Astrocyte (in vitro differentiated cells and primary cell): Measurements from ENCODE around the gene ANKRD34A. TPM values are rescaled to one million over a fixed set of nuclear protein-coding genes. Genes with fewer than 3 reads are reported as not detected.
"Not testable (repeated sequence)": the region's sequence is repeated elsewhere in the genome, so short reads cannot be mapped to it uniquely, and the experiment has no call there.

Experiments used
- DNase-seq: peaks from one replicate; pipeline ENCODE4 v3.0.0-alpha.2; 2010; ENCODE audit warnings: low read depth
- FAIRE-seq: peaks from 2 replicates; lab custom pipeline; 2011; peaks lifted over from hg19 to GRCh38; lab: Jason Lieb, UNC
- H2AFZ ChIP-seq: 2 replicates; pipeline ENCODE4 v1.6.0; 2012; ENCODE audit warnings: low read depth, low read length, inconsistent platforms
- H3K27ac ChIP-seq: 2 replicates; pipeline ENCODE4 v1.5.1; 2011; ENCODE audit warnings: low read depth, low read length, inconsistent platforms
- H3K27me3 ChIP-seq: 2 replicates; pipeline ENCODE4 v1.6.0; 2011; ENCODE audit warnings: low read length, inconsistent platforms; ENCODE audit not compliant: insufficient read depth
- H3K36me3 ChIP-seq: 2 replicates; pipeline ENCODE4 v1.5.1; 2011; ENCODE audit warnings: low read length, inconsistent platforms; ENCODE audit not compliant: insufficient read depth
- H3K4me1 ChIP-seq: 2 replicates; pipeline ENCODE4 v1.5.1; 2011; ENCODE audit warnings: low read length, inconsistent platforms; ENCODE audit not compliant: insufficient read depth
- H3K4me2 ChIP-seq: 2 replicates; pipeline ENCODE4 v1.6.0; 2012; ENCODE audit warnings: low read length, inconsistent platforms
- H3K4me3 ChIP-seq: 2 replicates; pipeline ENCODE4 v1.5.1; 2011; ENCODE audit warnings: low read depth, mild to moderate bottlenecking, low read length, inconsistent platforms; ENCODE audit not compliant: insufficient read depth
- H3K79me2 ChIP-seq: 2 replicates; pipeline ENCODE4 v1.6.0; 2012; ENCODE audit warnings: mild to moderate bottlenecking, low read length, inconsistent platforms; ENCODE audit not compliant: insufficient read depth
- H3K9ac ChIP-seq: 2 replicates; pipeline ENCODE4 v1.6.0; 2012; ENCODE audit warnings: mild to moderate bottlenecking, low read length, inconsistent platforms
- H3K9me3 ChIP-seq: 2 replicates; pipeline ENCODE4 v1.5.1; 2012; ENCODE audit warnings: low read depth, mild to moderate bottlenecking, low read length, inconsistent platforms; ENCODE audit not compliant: insufficient read depth
- H4K20me1 ChIP-seq: 2 replicates; pipeline ENCODE4 v1.6.0; 2012; ENCODE audit warnings: low read length, inconsistent platforms; ENCODE audit not compliant: insufficient read depth
- H3K27ac Mint-ChIP-seq: one replicate; pipeline ENCODE4 v1.8.0; 2021; ENCODE audit warnings: mild to moderate bottlenecking, mixed read lengths; ENCODE audit not compliant: unreplicated experiment
- H3K27me3 Mint-ChIP-seq: one replicate; pipeline ENCODE4 v1.8.0; 2021; ENCODE audit warnings: low read depth, mixed read lengths; ENCODE audit not compliant: unreplicated experiment
- H3K36me3 Mint-ChIP-seq: one replicate; pipeline ENCODE4 v1.8.0; 2021; ENCODE audit warnings: low read depth, mixed read lengths; ENCODE audit not compliant: unreplicated experiment
- H3K4me1 Mint-ChIP-seq: one replicate; pipeline ENCODE4 v1.8.0; 2021; ENCODE audit warnings: low read depth, mixed read lengths; ENCODE audit not compliant: unreplicated experiment
- H3K4me3 Mint-ChIP-seq: one replicate; pipeline ENCODE4 v1.8.0; 2021; ENCODE audit warnings: mild to moderate bottlenecking, moderate library complexity, mixed read lengths; ENCODE audit not compliant: unreplicated experiment
- H3K9me3 Mint-ChIP-seq: one replicate; pipeline ENCODE4 v1.8.0; 2021; ENCODE audit warnings: mild to moderate bottlenecking, mixed read lengths; ENCODE audit not compliant: unreplicated experiment
- CTCF ChIP-seq: IDR thresholded peaks from 2 replicates; pipeline ENCODE4 v1.5.1; 2011; ENCODE audit warnings: low read depth, mild to moderate bottlenecking, inconsistent platforms, low read length, moderate library complexity; ENCODE audit not compliant: insufficient read depth
- EZH2 ChIP-seq: IDR thresholded peaks from 2 replicates; pipeline ENCODE4 v1.6.1; 2012; ENCODE audit warnings: mild to moderate bottlenecking, low read length, inconsistent platforms; ENCODE audit not compliant: insufficient read depth
- total RNA-seq: library from RNA; stranded (reverse); gene quantifications from 2 replicates; pipeline ENCODE4 v1.2.1, GENCODE V29; 2021

Gene ANKRD34A
- total RNA-seq, 1 donor from 2014 or later, result 5.8 TPM

DNA sequence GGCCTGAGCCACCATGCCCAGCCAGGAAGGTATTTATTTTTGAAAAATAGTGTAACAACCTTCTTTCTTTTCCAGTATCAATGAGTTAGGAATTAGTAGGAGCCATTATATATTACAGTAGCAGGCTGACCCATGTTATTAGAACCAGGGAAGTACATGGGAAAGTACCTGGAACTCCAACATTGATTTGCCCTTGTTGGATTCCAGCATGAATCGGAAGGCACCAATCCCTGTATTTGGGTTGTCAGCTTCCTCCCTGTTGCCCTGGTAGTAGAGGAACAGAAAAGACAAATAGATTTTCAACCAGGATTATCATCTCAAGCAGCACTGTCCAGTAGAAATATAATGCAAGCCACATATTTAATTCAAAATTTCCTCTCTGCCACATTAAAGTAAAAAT, 26.9 kb downstream of the ANKRD34A start:
- Mint-ChIP-seq H3K36me3 (peaks cover 7% of the 10 kb centered on the region), H3K27ac (no peak overlapping the region), H3K4me3 (peak overlapping the region; percentile 20), H3K27me3 (no peaks in the 10 kb centered on the region), H3K9me3 (no peaks in the 10 kb centered on the region), H3K4me1 (peaks cover 3% of the 10 kb centered on the region)
- Histone ChIP-seq H3K9ac (no peak overlapping the region), H3K27ac (no peak overlapping the region), H3K4me3 (no peak overlapping the region), H2AFZ (no peak overlapping the region), H3K36me3 (peaks cover 20% of the 10 kb centered on the region), H3K27me3 (no peaks in the 10 kb centered on the region), H3K4me2 (no peak overlapping the region), H4K20me1 (peaks cover 2% of the 10 kb centered on the region), H3K9me3 (no peaks in the 10 kb centered on the region), H3K4me1 (no peaks in the 10 kb centered on the region), H3K79me2 (no peaks in the 10 kb centered on the region)
- FAIRE-seq (no peak), DNase-seq (no peak)
- no peak for TF ChIP-seq EZH2
- TF ChIP-seq CTCF, result no peak

- no peaks in the 10 kb centered on the region for H4K20me1 ChIP-seq
- H3K9ac ChIP-seq, result no peak overlapping the region
- H3K27ac ChIP-seq, result no peak overlapping the region
- H3K9me3 ChIP-seq, result no peaks in the 10 kb centered on the region
- no peaks in the 10 kb centered on the region for H3K27me3 ChIP-seq
- H3K36me3 ChIP-seq, result peaks cover 15% of the 10 kb centered on the region
- H3K4me1 Mint-ChIP-seq, result peaks cover 3% of the 10 kb centered on the region
- FAIRE-seq (no peak), DNase-seq (no peak)
- no peak overlapping the region for H3K4me3 Mint-ChIP-seq
- H3K4me2 ChIP-seq, result no peak overlapping the region
- TF ChIP-seq CTCF (no peak), EZH2 (no peak)
- H3K4me1 ChIP-seq, result no peaks in the 10 kb centered on the region
- no peaks in the 10 kb centered on the region for H3K79me2 ChIP-seq
- no peaks in the 10 kb centered on the region for H3K9me3 Mint-ChIP-seq
- no peak overlapping the region for H3K27ac Mint-ChIP-seq
- no peak overlapping the region for H3K4me3 ChIP-seq
- H3K27me3 Mint-ChIP-seq, result no peaks in the 10 kb centered on the region
- H2AFZ ChIP-seq, result no peak overlapping the region
- peaks cover 8% of the 10 kb centered on the region for H3K36me3 Mint-ChIP-seq
These were observed 28.1 kb downstream of the ANKRD34A start for GRCh38 chr1:145936247-145936646.

DNA sequence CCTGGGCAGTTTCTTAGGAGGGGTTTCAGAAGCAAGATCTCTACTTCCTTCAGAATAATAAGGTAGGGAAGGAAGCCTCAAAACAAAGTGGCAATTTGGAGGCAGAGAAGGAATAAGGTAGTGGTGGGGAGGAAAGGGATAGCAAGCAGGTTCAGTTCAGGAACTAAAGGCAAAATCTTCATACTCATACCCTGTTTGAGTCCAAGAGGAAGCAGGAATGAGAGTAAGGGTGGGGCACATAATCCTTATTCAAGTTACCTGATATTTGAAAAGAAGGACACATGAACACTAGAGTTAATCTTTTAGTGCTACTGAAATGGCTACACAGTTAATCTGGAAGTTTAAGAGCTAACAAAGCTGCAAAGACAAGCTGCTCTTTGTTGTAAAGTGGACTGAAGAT, 28.7 kb downstream of the ANKRD34A start:
- H3K4me3 Mint-ChIP-seq, result no peak overlapping the region
- H3K27ac Mint-ChIP-seq, result no peak overlapping the region
- Histone ChIP-seq H3K79me2 (no peaks in the 10 kb centered on the region), H4K20me1 (no peaks in the 10 kb centered on the region), H3K4me1 (no peaks in the 10 kb centered on the region), H3K27ac (no peak overlapping the region), H3K4me2 (no peak overlapping the region), H3K9me3 (no peaks in the 10 kb centered on the region), H3K27me3 (no peaks in the 10 kb centered on the region), H3K4me3 (no peak overlapping the region), H3K36me3 (peaks cover 15% of the 10 kb centered on the region), H3K9ac (no peak overlapping the region), H2AFZ (no peak overlapping the region)
- no peaks in the 10 kb centered on the region for H3K27me3 Mint-ChIP-seq
- H3K9me3 Mint-ChIP-seq, result no peaks in the 10 kb centered on the region
- H3K4me1 Mint-ChIP-seq, result peaks cover 3% of the 10 kb centered on the region
- peaks cover 8% of the 10 kb centered on the region for H3K36me3 Mint-ChIP-seq
- no peak for TF ChIP-seq EZH2
- FAIRE-seq (no peak), DNase-seq (no peak)

- not testable (repeated sequence) for DNase-seq, H4K20me1 ChIP-seq, H3K4me2 ChIP-seq, H3K9me3 Mint-ChIP-seq, H2AFZ ChIP-seq, H3K27me3 ChIP-seq, H3K9ac ChIP-seq, H3K4me3 ChIP-seq, H3K27ac ChIP-seq, H3K9me3 ChIP-seq, FAIRE-seq, H3K36me3 Mint-ChIP-seq, H3K4me3 Mint-ChIP-seq, H3K4me1 ChIP-seq, H3K27me3 Mint-ChIP-seq, H3K79me2 ChIP-seq, H3K27ac Mint-ChIP-seq, H3K4me1 Mint-ChIP-seq
- H3K36me3 ChIP-seq, result peaks cover 12% of the 10 kb centered on the region
These were observed 31.8 kb downstream of the ANKRD34A start for GRCh38 chr1:145932522-145933009.
